Measurements from ENCODE around the gene SYTL3. TPM values are rescaled to one million over a fixed set of nuclear protein-coding genes. Genes with fewer than 3 reads are reported as not detected.

The SYTL3 gene
- total RNA-seq, 1 experiment from 2014 or later, result 13.8 TPM

DNA sequence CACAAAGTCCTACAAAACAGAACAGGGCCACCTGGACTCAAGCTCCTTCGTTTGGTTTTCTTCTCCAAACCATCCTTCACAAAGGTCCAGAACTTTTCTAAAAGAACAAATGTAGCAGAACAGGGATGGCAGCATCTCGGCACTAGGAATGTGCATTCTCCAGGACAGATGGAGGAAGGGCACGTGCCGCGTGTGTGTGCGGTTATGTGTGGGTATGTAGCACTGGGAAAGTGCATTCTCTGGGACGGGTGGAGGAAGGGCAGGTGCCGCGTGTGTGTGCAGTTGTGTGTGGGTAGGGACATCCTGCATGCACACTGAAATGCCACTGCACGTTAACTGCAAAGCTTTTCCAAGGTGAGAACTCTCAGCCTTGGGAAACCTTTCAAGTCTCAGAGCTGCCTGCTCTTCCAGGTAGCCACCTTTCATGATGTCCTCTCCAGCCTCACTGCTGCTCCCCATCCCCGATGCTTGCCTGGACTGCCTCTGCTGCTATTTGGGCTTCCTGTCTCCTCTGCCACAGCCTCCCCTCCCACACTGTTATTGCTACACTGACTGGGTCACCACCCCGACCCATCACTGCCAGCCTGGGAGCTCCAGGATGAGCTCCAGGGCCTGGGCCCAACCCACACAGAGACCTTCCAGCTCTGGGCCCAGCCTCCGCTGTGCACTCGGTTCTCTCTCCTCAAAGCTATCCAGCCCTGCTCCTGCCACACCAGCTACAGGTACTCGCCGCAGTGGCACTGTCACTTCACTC lies 121.7 kb downstream of the SYTL3 start:
- DNase-seq (ENCODE audit: low read depth), result no peak

DNA sequence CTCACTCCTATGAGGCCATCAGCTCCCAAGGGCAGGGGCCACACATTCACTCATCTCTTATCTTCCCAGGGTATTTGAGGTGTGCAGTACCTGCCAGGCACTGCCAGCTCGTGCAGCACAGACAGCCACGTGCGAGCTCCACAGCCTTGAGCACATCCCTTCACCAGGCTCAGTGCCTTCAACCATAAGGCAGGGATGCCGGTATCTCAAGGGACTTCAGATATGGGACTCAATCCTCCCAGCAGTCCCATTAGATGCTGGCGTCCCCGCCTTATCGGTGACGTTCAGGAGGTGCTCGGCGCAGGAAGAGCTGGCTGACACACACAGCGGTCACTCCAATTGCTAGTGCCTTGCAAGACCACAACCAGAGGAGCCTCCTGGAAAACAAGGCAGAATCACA lies 122.3 kb downstream of the SYTL3 start:
- DNase-seq (ENCODE audit: low read depth), result no peak

DNA sequence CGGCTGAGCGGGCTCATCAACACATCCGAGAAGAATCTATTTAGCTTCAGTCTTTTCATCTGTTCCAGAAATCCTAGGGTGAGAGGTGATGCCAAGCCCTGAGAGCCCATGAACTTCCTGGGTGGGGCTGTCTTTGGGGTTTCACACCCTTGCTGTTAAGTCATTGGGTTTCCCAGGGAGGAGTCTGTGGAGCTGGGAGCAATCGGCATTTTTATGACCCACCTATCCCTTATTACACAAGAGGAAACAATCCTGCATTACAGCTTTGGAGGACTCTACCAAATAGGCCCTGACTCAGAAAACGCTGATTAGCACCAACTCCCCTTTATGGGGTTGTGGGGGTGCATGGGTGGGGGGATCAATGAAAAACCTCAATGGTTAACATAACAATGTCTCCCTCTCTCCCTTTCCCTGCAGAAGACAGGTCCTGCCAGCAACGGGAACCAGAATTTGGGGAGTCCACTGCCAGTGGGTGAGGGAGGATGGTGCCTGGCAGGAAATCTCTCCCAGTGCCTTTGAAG lies 123.1 kb downstream of the SYTL3 start:
- peak; percentile 35 for DNase-seq (ENCODE audit: low read depth)

DNA sequence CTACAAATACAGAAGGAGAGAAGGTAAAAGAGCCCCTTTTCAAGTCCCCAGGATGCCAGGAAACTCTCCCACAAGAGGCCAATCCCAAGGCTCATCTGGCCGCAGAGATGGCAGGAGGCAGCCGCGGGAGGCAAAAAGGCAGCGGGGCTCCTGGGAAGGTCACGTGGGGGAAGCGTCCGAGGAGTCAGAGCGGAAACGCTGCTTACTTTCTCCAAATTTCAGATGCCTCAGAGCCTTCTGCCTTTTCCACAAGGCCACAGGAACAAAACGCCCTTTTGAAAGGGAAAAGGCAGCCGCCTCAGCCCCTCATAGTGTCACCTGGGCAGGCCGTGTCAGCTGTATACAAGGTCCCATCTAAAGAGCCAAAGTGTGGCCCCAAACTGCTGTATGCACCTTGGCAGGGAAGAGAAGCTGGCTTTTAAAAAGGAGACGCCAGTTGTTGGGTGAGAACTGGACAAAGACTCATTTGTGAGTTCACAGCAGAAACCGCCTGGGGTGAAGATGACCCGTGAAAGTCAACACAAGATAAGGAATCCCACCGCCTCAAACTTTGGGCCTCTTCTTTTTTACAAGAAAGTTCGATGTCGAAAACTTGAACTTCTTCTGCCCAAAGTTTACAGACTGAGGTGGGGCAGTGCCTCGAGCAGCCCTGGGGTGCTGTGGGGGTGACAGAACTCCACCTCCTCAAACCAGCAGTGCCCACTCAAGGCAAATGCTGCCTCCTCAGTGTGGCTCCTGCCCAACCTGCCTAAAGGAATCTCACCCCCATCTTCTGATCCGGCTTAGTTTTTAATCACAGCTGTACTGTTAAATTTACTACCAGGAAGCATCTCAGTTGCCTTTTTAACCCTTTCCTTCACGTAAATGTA lies 124.0 kb downstream of the SYTL3 start:
- DNase-seq (ENCODE audit: low read depth), result no peak

DNA sequence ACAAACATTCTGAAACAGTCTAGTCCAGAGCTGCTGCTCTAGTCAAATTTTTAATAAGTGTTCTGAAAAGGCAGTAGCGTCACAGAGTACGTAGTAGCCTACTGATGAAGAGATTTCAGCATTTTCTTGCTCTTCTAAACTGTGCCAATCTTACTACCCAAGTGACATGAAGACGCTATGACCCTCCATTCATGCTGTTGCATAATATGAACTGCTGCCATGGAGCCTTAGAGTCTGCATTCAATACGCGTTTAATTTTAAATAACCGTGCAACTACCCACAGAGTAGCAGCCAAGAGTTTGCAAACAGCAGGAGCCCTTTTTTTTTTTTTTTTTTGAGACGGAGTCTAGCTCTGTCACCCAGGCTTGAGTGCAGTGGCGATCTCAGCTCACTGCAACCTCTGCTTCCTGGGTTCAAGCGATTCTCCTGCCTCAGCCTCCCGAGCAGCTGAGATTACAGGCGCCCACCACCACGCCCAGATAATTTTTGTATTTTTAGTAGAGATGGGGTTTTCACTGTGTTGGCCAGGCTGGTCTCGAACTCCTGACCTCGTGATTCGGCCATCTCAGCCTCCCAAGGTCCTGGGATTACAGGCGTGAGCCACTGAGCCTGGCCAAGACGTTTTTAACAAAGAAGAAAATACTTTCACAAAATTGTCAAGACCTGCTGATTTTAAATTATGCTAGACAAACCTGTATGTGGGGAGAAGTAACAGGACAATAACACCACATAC lies 125.0 kb downstream of the SYTL3 start:
- DNase-seq (ENCODE audit: low read depth), result no peak

DNA sequence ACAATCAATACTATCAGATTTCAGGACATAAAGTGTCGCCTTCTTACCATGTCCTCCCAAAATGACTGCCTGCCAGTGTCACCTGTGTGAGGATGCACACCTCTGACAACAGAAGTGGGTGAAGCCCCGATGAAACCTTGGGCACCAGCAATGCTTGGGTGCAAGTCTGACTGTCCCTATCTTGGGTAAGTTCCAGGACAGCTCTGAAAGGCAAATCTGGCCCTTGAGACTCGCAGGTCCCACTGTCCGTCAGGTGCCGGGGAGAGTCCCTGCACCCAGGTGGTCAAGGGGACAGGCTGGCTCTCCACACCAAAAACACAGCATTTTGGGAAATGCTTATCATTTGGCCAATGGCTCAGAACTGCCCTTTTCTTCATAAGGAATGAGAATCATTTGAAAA lies 126.0 kb downstream of the SYTL3 start:
- no peak for DNase-seq (ENCODE audit: low read depth)

DNA sequence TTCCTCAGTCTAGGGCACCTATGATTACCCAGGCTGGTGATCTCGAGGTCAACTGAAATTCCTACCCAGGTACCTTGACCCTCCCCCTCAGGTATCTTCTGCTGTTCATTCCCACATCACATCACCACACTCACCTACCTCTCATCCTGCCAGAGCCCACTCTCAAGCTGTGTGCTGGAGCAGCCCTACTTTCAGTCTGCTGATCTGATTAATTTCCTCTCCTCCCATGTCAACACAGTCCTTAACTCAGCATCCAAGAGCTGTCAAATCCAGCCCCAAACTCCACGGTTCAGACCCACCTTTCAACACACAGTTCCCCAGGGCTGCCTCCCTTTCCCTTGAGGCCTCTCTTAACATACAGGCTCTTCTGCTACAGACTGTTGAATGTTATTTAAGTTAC lies 126.9 kb downstream of the SYTL3 start:
- DNase-seq (ENCODE audit: low read depth), result no peak

DNA sequence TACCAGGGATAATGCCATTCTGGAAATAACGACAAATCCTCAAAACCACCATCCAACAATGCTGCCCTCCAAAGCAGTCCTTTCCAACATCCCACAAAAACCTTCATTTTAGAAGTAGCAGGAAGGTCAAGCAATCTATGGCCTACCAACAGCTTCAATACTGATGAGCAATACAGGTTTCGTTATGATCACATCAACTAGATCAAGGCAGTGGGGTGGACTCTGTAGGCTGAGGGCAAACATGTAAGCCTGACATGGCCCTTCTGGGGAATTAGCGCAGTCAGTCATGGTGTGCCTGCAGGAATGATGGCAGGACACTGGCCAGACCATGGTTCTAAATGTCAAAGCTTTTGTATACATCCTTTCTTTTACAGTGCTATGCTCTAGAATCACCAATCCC lies 127.7 kb downstream of the SYTL3 start:
- no peak for DNase-seq (ENCODE audit: low read depth)

DNA sequence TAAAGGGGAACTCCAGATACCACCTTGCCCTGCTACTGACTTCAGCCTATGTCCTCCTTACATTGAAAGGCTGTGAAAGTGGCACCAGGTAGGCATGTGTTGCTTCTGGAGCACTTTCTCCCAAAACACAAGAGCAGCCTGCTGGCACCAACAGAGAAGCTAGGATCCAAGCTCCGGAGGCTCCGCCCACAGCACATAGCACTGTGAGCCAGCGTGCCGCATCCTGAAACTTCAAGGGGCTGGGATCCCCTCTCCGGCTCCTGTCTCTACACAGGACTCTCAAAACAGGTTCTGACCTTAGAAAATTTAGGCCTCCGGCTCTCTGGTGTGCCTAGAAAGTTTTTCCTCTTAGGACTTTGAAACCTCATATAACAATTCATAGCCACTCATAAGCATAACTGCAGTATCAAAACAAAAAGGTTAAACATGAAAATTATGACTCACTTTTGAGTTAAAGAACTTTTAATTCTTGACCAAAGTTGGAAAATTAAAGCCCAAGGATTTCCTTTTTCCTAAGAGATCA lies 128.2 kb downstream of the SYTL3 start:
- no peak for DNase-seq (ENCODE audit: low read depth)

DNA sequence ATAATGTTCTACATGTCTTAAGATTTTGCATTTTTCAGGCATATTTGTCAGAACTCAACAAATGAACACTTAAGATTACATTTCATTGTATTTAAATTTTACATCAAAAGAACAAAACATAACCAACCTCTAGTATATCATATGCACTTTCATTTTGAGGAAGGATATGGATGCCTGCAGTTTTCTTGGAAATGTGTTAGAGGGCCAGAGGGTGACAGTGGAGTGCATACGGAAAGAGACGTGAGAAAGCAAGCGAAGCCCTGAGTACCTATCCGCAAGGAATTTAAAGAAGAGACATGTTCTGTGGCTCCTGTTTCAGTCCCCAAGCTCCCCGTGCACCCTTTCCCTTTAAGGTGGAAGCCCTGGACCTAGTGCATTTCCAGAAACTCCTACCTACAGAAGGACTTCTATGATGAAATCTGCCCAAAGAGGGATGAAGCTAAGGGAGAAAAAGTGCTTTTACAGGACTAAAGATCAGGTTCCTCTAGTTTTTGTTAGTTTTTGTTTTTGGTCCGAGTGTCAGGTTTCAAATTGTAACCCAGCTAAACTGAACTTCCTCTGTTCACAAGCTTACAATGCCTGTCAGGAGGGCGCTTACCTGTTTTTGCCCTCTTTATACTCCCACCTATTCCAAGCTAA lies 130.5 kb downstream of the SYTL3 start:
- no peak for DNase-seq (ENCODE audit: low read depth)

DNA sequence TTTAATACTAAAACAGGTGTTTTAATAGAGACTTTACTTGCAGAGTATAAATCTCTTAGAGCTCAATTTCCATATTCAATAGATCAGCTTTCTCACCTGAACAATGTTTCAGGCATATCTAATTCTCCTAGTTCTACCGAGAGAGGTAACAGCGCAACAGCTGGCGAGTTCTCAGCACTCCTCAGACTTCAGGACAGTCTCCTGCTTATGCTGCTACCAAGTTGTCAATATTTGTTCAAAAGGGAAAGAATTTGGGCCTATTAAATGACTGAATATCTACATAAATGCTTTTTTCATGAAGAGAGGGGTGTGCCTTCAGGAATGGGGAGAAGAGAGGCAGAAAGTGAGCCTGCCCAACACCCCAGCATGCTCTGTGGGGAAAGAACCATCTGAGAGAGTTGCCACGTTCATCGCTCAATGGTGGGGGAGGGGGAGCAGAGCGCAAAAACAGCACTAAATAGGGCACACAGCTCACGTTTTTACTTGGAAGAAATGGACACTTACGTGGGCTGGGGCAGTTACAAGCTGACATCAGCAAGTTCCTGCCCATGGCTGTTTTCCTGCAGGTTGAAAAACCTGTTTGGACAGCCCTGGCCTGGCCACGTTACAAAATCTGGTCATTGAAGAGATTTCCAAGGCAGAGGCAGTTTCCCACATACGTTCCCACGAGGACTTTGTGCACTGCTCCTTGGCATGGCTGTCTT lies 131.3 kb downstream of the SYTL3 start:
- DNase-seq (ENCODE audit: low read depth), result no peak

DNA sequence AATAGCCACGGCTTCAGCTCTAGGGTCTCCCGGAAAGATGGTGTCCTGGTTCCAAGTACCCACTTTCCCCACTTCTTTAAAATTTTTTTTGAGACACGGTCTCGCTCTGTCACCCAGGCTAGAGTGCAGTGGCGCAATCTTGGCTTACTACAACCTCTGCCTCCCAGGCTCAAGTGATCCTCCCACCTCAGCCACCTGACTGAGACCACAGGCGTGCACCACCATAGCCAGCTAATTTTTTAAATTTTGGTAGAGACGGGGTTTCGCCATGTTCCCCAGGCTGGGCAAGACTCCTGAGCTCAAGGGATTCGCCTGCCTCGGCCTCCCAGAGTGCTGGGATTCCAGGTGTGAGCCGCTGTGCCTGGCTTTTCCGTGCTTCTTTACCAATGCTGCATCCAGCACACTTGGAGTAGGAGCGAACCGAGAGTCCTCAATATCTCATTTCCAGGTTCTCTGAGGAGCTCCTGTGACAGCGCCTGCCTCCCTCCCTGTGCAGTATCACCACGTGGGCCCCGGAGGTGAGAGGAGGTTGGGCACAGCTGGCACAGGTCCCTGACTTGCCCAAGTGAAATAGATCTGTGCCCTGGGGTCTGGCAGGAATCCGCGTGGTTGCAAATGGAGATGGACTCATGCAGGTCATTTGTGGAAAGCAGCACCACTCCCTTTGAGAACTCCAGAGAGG lies 132.0 kb downstream of the SYTL3 start:
- no peak for DNase-seq (ENCODE audit: low read depth)

DNA sequence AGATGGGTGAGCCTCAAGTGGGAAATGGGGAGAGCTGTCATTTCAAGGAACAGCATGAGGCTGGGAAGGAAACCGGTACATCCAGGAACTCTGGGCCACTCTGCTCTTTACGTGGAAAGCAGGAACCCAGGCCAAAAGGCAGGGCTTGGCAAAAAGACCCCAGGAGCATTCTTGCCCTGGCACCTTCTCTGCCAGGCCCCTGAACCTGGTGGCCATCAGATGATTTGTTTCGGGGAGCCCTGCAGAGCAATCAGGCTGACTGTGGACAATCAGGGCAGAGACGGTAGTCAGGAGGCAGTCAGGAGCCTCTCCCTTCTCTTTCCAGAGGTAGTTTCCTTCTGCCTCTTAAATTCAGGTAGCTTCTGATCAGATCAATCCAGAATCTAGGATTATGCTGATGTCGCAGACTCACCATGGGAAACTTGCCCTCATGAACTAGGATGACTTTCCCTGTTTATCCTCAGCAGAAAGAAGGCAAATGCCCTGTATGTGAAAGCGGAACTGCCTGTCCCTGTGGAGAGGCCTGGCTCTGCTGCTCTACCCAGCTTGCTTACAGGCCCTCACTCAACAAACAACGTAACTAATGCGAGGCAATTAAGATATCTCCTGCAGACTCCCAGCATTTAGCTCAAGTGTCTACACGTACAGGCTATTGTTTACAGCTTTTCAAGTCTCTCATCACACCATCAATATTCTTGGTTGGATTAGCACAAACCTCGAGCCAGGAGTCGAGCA lies 132.7 kb downstream of the SYTL3 start:
- DNase-seq (ENCODE audit: low read depth), result no peak

DNA sequence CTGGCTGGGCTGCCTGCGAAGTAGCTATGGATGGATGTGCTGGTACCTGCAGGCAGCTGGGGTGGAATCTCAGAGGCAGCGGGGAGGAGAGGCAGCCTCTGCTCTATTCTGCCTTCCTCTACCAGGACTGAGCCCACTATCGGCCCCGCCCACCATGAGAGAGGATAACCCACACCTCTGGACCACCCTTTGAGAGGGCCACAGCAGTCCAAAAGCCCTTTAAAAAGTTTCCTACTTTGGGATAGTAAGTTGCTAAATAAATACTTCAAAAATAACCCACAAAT lies 133.3 kb downstream of the SYTL3 start:
- DNase-seq (ENCODE audit: low read depth), result no peak

DNA sequence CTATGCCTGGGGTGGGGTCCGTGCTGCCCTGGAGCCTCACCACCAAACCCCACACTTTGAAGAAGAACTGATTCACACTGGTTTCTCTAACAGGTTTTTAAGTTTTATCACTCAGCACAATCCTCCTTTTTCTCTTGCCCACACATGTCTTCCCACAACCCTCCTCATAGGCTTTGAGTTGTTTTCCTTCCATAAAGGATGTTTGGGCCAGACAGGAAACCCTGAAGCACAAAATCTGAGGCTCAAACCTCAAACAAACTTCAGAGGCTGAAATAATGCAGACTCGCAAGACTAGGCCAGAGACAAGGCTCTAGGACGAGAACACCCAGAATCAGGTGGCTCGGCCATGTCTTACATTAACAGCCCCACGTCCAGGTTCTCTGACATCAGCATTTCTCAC lies 134.0 kb downstream of the SYTL3 start:
- DNase-seq (ENCODE audit: low read depth), result no peak

DNA sequence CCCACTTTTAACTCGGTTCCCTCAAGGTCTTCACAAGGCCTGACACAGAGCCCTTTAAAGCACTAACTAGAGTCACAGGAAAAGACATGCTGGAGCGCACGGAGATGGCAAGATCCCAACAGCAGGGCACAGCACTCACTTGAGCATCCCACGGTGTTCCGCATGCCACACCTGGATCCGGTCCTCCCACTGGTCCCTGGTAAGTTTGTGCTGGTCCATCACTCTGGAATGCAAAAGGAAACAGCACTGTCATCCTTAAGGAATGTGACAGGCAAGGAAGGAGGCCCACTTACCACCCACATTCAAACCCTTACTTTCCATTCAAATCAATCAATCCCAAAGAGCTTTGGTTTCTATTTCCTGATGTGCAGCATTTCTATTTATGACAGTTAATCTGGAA lies 134.7 kb downstream of the SYTL3 start:
- peak; percentile 38 for DNase-seq (ENCODE audit: low read depth)

DNA sequence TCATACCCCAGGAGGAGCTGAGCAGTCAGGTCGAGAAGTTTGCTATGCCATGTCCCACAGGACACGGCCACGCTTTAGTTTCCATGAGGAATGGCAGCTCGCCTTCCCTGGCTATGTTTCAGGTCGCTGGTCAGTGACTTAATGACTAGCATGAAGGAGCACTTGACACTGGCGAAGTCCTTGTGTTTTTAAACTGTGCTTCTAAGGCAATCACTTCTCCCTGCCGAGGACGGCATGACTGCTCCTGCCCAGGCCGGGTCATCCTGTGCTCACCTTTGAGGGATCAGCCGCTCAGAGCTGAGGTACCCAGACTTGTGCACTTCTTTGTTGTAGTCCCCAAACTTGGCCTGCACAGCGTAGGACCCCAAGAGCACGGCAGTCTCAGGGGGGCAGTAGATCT lies 135.2 kb downstream of the SYTL3 start:
- no peak for DNase-seq (ENCODE audit: low read depth)

DNA sequence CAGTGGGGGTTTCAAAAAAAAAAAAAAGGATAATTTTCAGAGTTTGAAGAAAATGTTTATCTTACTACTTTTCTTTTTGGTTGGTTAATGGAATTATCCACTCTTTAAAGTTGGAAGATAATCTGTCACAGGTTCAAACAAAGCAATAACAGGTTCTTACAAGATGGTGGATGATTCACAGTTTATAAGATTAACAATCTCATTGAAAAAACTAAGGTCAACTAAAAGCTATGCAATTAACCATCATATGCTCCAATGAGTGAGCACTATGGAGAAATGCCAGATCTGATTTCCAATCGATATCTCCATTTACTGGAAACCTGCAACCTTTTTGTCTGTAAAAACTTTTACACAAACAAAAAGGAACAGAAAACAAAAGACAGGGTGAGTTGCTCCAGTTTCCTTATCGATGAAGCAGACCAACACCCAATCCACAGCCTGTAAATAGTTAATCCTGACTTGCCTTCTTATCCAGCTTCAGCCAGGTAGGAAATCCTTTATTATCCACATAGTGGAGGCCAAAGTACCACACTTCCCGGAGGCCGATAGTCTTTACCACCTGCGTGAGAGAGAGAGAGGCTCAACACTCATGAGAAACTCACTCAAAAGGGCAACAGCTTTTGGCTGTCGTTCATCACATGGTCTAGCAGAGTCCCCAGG lies 136.9 kb downstream of the SYTL3 start:
- no peak for DNase-seq (ENCODE audit: low read depth)

DNA sequence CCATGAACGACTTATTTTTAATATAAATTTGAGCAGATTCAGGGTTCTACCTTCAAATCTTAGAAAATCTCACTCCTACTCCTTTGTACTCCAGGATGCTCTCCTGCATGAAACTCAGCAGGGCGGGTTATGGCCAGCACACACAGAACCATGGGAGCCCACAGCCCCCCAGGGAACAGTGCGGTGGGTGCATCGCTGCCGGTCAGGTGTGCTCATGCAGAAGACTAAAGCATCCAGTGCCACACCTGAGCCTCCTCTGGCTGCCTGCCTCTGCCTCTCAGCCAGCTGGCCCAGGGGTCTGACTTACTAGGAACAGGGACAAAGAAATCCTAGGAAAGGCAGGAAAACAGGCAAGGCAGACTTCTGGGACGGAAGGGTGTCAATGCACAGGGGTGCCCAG lies 137.5 kb downstream of the SYTL3 start:
- DNase-seq (ENCODE audit: low read depth), result no peak
